ENCODE data around the gene KIAA1217.

KIAA1217 gene

DNA sequence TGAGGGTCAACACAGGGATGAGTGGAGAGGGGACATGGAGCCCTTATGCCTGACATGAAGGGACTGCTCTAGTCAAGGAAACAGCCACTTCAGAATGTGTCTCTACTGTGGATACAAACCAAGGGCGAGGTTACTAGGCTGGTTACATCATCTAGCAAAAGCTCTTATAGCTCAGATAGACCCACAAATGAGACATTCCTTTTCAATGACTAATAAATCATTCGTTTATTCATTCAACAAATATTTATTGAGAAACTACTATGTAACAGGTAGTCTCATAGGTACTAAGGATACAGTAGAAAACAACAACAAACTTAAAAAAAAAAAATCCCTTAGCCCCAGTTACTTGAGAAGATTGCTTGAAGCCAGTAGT is 219.5 kb downstream of the KIAA1217 start:
- CTCF ChIA-PET, result interaction anchor here (0.6 to 0.8 kb wide), 3 partner anchors 11 to 405 kb away, joined by 3 read pairs; no protein-coding TSS in a partner anchor
- POLR2A ChIA-PET, result no interaction called here
- no peak for TF ChIP-seq ZNF785 (tag by site-specific recombination; IDR thresholded peaks at IDR 0.05)
- no peak for TF ChIP-seq ZNF670 (tag by site-specific recombination; IDR thresholded peaks at IDR 0.05; ENCODE audit: low read depth)
- no peak for TF ChIP-seq ZNF112 (tag by site-specific recombination; IDR thresholded peaks at IDR 0.05)
- 0 out of 2 replicates have a peak, but pooled peaks have one; percentile 26 for TF ChIP-seq ZEB2 (tag by site-specific recombination; IDR thresholded peaks at IDR 0.05)
- TF ChIP-seq ZBTB21 (tag by site-specific recombination; IDR thresholded peaks at IDR 0.05), result 0 out of 2 replicates have a peak, but pooled peaks have one; percentile 17
- TF ChIP-seq OVOL3 (tag by site-specific recombination; IDR thresholded peaks at IDR 0.05), result no peak
- no peak for TF ChIP-seq ZNF266 (tag by site-specific recombination; IDR thresholded peaks at IDR 0.05; ENCODE audit: low read depth)
- TF ChIP-seq, protein P1, sequence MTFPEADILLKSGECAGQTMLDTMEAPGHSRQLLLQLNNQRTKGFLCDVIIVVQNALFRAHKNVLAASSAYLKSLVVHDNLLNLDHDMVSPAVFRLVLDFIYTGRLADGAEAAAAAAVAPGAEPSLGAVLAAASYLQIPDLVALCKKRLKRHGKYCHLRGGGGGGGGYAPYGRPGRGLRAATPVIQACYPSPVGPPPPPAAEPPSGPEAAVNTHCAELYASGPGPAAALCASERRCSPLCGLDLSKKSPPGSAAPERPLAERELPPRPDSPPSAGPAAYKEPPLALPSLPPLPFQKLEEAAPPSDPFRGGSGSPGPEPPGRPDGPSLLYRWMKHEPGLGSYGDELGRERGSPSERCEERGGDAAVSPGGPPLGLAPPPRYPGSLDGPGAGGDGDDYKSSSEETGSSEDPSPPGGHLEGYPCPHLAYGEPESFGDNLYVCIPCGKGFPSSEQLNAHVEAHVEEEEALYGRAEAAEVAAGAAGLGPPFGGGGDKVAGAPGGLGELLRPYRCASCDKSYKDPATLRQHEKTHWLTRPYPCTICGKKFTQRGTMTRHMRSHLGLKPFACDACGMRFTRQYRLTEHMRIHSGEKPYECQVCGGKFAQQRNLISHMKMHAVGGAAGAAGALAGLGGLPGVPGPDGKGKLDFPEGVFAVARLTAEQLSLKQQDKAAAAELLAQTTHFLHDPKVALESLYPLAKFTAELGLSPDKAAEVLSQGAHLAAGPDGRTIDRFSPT (tag by site-specific recombination; IDR thresholded peaks at IDR 0.05), result no peak
- TF ChIP-seq HOXC10 (CRISPR knock-in tag; IDR thresholded peaks at IDR 0.05), result no peak
- TF ChIP-seq, protein P2, sequence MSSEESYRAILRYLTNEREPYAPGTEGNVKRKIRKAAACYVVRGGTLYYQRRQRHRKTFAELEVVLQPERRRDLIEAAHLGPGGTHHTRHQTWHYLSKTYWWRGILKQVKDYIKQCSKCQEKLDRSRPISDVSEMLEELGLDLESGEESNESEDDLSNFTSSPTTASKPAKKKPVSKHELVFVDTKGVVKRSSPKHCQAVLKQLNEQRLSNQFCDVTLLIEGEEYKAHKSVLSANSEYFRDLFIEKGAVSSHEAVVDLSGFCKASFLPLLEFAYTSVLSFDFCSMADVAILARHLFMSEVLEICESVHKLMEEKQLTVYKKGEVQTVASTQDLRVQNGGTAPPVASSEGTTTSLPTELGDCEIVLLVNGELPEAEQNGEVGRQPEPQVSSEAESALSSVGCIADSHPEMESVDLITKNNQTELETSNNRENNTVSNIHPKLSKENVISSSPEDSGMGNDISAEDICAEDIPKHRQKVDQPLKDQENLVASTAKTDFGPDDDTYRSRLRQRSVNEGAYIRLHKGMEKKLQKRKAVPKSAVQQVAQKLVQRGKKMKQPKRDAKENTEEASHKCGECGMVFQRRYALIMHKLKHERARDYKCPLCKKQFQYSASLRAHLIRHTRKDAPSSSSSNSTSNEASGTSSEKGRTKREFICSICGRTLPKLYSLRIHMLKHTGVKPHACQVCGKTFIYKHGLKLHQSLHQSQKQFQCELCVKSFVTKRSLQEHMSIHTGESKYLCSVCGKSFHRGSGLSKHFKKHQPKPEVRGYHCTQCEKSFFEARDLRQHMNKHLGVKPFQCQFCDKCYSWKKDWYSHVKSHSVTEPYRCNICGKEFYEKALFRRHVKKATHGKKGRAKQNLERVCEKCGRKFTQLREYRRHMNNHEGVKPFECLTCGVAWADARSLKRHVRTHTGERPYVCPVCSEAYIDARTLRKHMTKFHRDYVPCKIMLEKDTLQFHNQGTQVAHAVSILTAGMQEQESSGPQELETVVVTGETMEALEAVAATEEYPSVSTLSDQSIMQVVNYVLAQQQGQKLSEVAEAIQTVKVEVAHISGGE (tag by site-specific recombination; conservative IDR thresholded peaks at IDR 0.05; ENCODE audit: low read depth), result no peak
- no peak for TF ChIP-seq KLF9 (tag by site-specific recombination; IDR thresholded peaks at IDR 0.05; ENCODE audit: low read depth)
- TF ChIP-seq ZNF623 (tag by site-specific recombination; IDR thresholded peaks at IDR 0.05), result no peak
- TF ChIP-seq, protein P3, sequence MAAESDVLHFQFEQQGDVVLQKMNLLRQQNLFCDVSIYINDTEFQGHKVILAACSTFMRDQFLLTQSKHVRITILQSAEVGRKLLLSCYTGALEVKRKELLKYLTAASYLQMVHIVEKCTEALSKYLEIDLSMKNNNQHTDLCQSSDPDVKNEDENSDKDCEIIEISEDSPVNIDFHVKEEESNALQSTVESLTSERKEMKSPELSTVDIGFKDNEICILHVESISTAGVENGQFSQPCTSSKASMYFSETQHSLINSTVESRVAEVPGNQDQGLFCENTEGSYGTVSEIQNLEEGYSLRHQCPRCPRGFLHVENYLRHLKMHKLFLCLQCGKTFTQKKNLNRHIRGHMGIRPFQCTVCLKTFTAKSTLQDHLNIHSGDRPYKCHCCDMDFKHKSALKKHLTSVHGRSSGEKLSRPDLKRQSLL (tag by site-specific recombination; IDR thresholded peaks at IDR 0.05), result no peak
- 0 out of 2 replicates have a peak, but pooled peaks have one; percentile 46 for TF ChIP-seq ZNF664 (tag by site-specific recombination; IDR thresholded peaks at IDR 0.05)
- TF ChIP-seq, protein P4, sequence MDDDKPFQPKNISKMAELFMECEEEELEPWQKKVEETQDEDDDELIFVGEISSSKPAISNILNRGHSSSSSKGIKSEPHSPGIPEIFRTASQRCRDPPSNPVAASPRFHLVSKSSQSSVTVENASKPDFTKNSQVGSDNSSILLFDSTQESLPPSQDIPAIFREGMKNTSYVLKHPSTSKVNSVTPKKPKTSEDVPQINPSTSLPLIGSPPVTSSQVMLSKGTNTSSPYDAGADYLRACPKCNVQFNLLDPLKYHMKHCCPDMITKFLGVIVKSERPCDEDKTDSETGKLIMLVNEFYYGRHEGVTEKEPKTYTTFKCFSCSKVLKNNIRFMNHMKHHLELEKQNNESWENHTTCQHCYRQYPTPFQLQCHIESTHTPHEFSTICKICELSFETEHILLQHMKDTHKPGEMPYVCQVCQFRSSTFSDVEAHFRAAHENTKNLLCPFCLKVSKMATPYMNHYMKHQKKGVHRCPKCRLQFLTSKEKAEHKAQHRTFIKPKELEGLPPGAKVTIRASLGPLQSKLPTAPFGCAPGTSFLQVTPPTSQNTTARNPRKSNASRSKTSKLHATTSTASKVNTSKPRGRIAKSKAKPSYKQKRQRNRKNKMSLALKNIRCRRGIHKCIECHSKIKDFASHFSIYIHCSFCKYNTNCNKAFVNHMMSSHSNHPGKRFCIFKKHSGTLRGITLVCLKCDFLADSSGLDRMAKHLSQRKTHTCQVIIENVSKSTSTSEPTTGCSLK (tag by site-specific recombination; IDR thresholded peaks at IDR 0.05), result no peak
- no peak for TF ChIP-seq ZNF274 (IDR thresholded peaks at IDR 0.05; ENCODE audit: low read length)
- no peak for TF ChIP-seq ZNF274 (tag by site-specific recombination; IDR thresholded peaks at IDR 0.05; ENCODE audit: borderline replicate concordance)
- TF ChIP-seq ZNF133 (tag by site-specific recombination; IDR thresholded peaks at IDR 0.05), result no peak
- TF ChIP-seq ZNF596 (tag by site-specific recombination; IDR thresholded peaks at IDR 0.05), result no peak
- Histone ChIP-seq H3K36me3 (ENCODE audit: control insufficient read depth in 2 of 2, insufficient read depth in 1 of 2, low read length in 2 of 2) (no peaks in the 10 kb centered on the region), H3K4me3 (ENCODE audit: low read depth, low read length) (no peak overlapping the region), H3K4me1 (ENCODE audit: control insufficient read depth, insufficient read depth, low read length) (no peaks in the 10 kb centered on the region), H3K27ac (ENCODE audit: extremely low read depth, low read depth, low read length) (no peak overlapping the region), H3K9me3 (ENCODE audit: control insufficient read depth, insufficient read depth, low read depth, low read length) (no peaks in the 10 kb centered on the region)
